Transverse colon (tissue), 4 donors: ENCODE data around the gene DSN1.

Experiments
- EP300 ChIP-seq: sonication (generic); formaldehyde crosslinking; IDR thresholded peaks from one replicate; pipeline ENCODE4 v1.6.1; 2017; ENCODE audit warnings: antibody characterized with exemption, low read depth
- POLR2A ChIP-seq: fragments of 450-650 bp; IDR thresholded peaks from one replicate; pipeline ENCODE4 v1.6.1; 2016; ENCODE audit warnings: antibody characterized with exemption, mild to moderate bottlenecking, moderate library complexity
- POLR2AphosphoS5 ChIP-seq, 3 donors: sonication (generic); formaldehyde crosslinking; IDR thresholded peaks; one replicate each; pipeline ENCODE4 v1.6.1; 2016; ENCODE audit warnings: antibody characterized with exemption in 3 of 3
- TF ChIP-seq, protein P1 (sequence below), 5 experiments: fragments of 200-600 bp in 3 of 5; fragments of 450-650 bp in 2 of 5; sonication (generic) in 3 of 5; IDR thresholded peaks; 1 replicate in 2 of 5; 2 replicates in 3 of 5; pipeline ENCODE4 v1.5.1; 2016 to 2017; ENCODE audit warnings: antibody characterized with exemption in 5 of 5, inconsistent platforms in 3 of 5, mild to moderate bottlenecking in 2 of 5, moderate library complexity in 1 of 5

- TF ChIP-seq POLR2A (no peak), POLR2AphosphoS5 (IDR thresholded peaks at IDR 0.05) (no peak), EP300 (no peak)
- TF ChIP-seq, protein P1, sequence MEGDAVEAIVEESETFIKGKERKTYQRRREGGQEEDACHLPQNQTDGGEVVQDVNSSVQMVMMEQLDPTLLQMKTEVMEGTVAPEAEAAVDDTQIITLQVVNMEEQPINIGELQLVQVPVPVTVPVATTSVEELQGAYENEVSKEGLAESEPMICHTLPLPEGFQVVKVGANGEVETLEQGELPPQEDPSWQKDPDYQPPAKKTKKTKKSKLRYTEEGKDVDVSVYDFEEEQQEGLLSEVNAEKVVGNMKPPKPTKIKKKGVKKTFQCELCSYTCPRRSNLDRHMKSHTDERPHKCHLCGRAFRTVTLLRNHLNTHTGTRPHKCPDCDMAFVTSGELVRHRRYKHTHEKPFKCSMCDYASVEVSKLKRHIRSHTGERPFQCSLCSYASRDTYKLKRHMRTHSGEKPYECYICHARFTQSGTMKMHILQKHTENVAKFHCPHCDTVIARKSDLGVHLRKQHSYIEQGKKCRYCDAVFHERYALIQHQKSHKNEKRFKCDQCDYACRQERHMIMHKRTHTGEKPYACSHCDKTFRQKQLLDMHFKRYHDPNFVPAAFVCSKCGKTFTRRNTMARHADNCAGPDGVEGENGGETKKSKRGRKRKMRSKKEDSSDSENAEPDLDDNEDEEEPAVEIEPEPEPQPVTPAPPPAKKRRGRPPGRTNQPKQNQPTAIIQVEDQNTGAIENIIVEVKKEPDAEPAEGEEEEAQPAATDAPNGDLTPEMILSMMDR (IDR thresholded peaks at IDR 0.05), result no peak
Observed at GRCh38 chr20:36775826-36776225, 2.3 kb upstream of the DSN1 start.
